ENCODE data around the gene NOL11.
"Not testable (repeated sequence)": the region's sequence is repeated elsewhere in the genome, so short reads cannot be mapped to it uniquely, and the experiment has no call there.

The NOL11 gene

GRCh38 chr17:67756766-67757165, 39.0 kb downstream of the NOL11 start:
- DNase-seq = not testable (repeated sequence)

GRCh38 chr17:67759355-67760171, 41.8 kb downstream of the NOL11 start:
- no peak for DNase-seq

GRCh38 chr17:67765623-67766022, 47.9 kb downstream of the NOL11 start:
- no peak for DNase-seq

- no peak for DNase-seq
Observed at GRCh38 chr17:67769231-67769630, 51.5 kb downstream of the NOL11 start.

- no peak for DNase-seq
Observed at GRCh38 chr17:67770539-67770938, 52.8 kb downstream of the NOL11 start.

GRCh38 chr17:67772679-67773078, 54.9 kb downstream of the NOL11 start:
- no peak for DNase-seq

- DNase-seq = no peak
Observed at GRCh38 chr17:67773246-67773645, 55.5 kb downstream of the NOL11 start.

- no peak for DNase-seq
Observed at GRCh38 chr17:67779098-67779672, 61.4 kb downstream of the NOL11 start.

- DNase-seq = no peak
Observed at GRCh38 chr17:67784364-67785121, 66.8 kb downstream of the NOL11 start.

GRCh38 chr17:67785122-67785477, 67.4 kb downstream of the NOL11 start:
- no peak for DNase-seq

GRCh38 chr17:67785504-67785903, 67.8 kb downstream of the NOL11 start:
- no peak for DNase-seq

Measured in activated CD4-positive, CD25-positive, alpha-beta regulatory T cell (primary cell).